ENCODE results near the gene NTSR1.

The NTSR1 gene

DNA sequence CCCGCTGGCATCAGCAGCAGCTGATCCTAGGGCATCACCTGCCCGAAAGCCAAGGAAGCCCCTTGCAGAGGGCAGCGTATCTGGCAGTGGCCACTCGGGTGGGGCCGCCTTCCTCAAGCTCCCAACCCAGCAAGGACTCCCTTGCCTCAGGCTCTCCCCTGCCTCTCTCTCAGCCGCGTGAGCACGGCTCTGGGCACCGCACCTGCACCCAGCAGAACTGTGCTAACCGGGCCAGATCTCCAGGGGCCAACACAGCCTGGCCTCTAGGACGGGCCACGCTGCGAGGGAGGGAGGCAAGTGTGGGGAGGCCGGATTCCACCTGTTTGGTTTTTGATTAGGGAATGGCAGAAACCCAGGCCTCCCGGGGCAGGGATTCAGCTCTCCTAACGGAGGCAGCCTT is 75.9 kb downstream of the NTSR1 start:
- no peak overlapping the region for H3K4me3 ChIP-seq (ENCODE audit: low read depth, low read length)
- TF ChIP-seq, protein P1, sequence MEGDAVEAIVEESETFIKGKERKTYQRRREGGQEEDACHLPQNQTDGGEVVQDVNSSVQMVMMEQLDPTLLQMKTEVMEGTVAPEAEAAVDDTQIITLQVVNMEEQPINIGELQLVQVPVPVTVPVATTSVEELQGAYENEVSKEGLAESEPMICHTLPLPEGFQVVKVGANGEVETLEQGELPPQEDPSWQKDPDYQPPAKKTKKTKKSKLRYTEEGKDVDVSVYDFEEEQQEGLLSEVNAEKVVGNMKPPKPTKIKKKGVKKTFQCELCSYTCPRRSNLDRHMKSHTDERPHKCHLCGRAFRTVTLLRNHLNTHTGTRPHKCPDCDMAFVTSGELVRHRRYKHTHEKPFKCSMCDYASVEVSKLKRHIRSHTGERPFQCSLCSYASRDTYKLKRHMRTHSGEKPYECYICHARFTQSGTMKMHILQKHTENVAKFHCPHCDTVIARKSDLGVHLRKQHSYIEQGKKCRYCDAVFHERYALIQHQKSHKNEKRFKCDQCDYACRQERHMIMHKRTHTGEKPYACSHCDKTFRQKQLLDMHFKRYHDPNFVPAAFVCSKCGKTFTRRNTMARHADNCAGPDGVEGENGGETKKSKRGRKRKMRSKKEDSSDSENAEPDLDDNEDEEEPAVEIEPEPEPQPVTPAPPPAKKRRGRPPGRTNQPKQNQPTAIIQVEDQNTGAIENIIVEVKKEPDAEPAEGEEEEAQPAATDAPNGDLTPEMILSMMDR (IDR thresholded peaks at IDR 0.05; ENCODE audit: borderline replicate concordance, insufficient read depth, low read depth, low read length) = no peak

DNA sequence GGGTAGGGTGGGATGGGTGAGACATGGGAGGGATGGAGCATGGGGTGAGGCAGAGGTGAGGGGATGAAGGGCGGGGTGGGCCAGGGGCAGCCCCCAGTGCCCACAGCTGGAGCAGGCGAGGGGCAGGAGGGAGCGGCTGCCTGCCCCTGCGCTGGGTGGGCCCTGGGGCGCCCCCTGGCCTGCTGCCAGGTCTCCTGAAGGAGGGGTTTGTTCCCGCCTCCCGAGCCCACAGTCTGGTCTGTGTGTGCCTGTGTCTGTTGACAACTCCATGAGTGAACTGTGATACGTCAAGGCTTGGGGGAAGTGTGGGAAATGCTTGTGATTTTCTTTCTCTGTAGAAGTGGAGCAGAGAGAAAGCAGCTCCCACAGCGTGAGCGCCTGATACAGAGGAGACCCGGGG is 76.8 kb downstream of the NTSR1 start:
- TF ChIP-seq, protein P1 (IDR thresholded peaks at IDR 0.05; ENCODE audit: borderline replicate concordance, insufficient read depth, low read depth, low read length) = no peak
- H3K4me3 ChIP-seq (ENCODE audit: low read depth, low read length) = no peak overlapping the region

DNA sequence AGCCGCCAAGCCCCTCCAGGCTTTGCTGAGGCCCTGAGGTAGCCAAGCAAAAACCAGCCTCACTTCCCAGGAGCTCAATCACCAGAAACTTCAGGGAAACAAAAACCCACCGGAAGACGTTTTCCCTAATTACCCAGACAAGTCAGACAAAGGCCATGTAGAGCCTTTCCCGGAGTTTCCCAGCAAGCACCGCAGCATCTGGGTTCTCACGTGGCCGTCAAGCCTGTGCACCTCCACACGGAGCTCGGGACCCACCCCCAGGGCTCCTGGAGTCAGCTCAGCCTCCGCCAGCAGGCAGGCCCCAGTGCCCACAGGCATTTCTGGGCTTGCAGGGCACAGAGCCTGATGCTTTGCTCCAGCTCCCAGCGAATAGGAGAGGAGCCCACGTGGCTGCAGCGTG is 77.5 kb downstream of the NTSR1 start:
- H3K4me3 ChIP-seq (ENCODE audit: low read depth, low read length) = no peak overlapping the region
- TF ChIP-seq, protein P1 (IDR thresholded peaks at IDR 0.05; ENCODE audit: borderline replicate concordance, insufficient read depth, low read depth, low read length) = no peak

DNA sequence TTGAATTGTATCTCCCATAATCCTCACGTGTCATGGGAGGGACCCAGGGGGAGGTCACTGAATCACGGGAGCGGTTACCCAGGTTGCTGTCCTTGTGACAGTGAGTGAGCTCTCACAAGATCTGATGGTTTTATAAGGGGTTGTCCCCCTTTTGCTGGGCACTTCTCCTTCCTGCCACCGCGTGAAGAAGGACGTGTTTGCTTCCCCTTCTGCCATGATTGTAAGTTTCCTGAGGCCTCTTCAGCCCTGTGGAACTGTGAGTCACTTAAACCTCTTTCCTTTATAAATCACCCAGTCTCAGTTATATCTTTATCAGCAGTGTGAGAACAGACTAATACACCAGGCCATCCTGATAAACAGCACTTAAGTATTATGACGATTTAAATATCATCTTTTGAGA is 78.7 kb downstream of the NTSR1 start:
- TF ChIP-seq, protein P1 (IDR thresholded peaks at IDR 0.05; ENCODE audit: borderline replicate concordance, insufficient read depth, low read depth, low read length) = no peak
- H3K4me3 ChIP-seq (ENCODE audit: low read depth, low read length) = no peak overlapping the region

DNA sequence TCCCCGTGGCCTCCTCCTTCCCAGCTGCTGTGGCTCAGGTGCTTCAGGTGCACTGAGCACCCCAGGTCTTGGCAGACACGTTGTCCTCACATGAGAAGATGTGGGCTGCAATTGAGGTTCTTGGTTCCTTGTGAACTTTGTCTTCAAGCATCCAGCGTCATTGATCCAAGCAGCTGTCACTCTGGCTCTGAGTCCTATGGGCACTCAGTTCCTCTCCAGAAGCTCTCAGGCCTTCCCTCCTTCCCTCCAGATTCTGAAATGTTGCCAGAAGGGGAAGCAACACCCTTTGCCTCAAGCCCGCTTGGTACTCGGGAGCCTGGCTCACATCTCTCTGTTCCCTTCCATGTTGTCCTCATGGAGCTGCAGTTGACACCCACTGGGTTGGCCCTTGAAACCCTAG is 79.2 kb downstream of the NTSR1 start:
- TF ChIP-seq, protein P1 (IDR thresholded peaks at IDR 0.05; ENCODE audit: borderline replicate concordance, insufficient read depth, low read depth, low read length) = no peak
- no peak overlapping the region for H3K4me3 ChIP-seq (ENCODE audit: low read depth, low read length)

GRCh38 chr20:62788607-62789006 is 80.0 kb downstream of the NTSR1 start:
- H3K4me3 ChIP-seq (ENCODE audit: low read depth, low read length) = no peak overlapping the region
- TF ChIP-seq, protein P1 (IDR thresholded peaks at IDR 0.05; ENCODE audit: borderline replicate concordance, insufficient read depth, low read depth, low read length) = no peak

DNA sequence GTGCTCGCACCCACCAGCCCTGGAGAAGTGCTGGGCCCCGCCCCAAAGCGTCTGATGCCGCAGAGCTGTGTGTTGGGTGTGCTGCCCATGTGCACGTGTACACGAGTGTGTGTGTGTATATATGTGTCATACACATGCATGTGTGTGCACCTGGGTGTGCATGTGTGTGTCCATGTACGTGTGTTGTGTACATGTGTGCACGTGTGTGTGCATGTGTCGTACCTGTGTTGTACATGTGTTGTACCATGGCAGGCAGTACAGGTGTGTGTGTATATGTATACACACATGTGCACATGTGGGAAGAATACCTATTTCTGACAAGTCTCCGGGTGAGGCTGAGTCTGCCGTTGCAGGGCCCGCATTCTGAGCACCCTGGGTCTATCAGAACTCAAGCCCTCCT is 81.4 kb downstream of the NTSR1 start:
- TF ChIP-seq, protein P1 (IDR thresholded peaks at IDR 0.05; ENCODE audit: borderline replicate concordance, insufficient read depth, low read depth, low read length) = no peak
- no peak overlapping the region for H3K4me3 ChIP-seq (ENCODE audit: low read depth, low read length)
